DMS 273 (cell line): ENCODE results near the gene NKAIN4.
A peak's percentile ranks its signal among the peaks of the same experiment; 100 is the strongest.

Experiments
- DNase-seq: peaks from one replicate; lab custom pipeline; 2025; ENCODE audit not compliant: unreplicated experiment; lab: John Stamatoyannopoulos, UW

Gene NKAIN4

GRCh38 chr20:63288581-63289251 lies 34.5 kb upstream of the NKAIN4 start:
- DNase-seq, result no peak

- no peak for DNase-seq
Observed at GRCh38 chr20:63287697-63288580, 33.7 kb upstream of the NKAIN4 start.

GRCh38 chr20:63286781-63287696 lies 32.8 kb upstream of the NKAIN4 start:
- DNase-seq, result no peak

- no peak for DNase-seq
Observed at GRCh38 chr20:63285636-63286615, 31.7 kb upstream of the NKAIN4 start.

GRCh38 chr20:63284981-63285524 lies 30.8 kb upstream of the NKAIN4 start:
- no peak for DNase-seq

- DNase-seq, result no peak
Observed at GRCh38 chr20:63284544-63284949, 30.3 kb upstream of the NKAIN4 start.

GRCh38 chr20:63284083-63284440 lies 29.8 kb upstream of the NKAIN4 start:
- no peak for DNase-seq

- DNase-seq, result no peak
Observed at GRCh38 chr20:63283397-63284082, 29.3 kb upstream of the NKAIN4 start.

GRCh38 chr20:63282946-63283345 lies 28.7 kb upstream of the NKAIN4 start:
- DNase-seq, result no peak

- DNase-seq, result no peak
Observed at GRCh38 chr20:63281742-63282665, 27.7 kb upstream of the NKAIN4 start.

- peak; percentile 48 for DNase-seq
Observed at GRCh38 chr20:63280929-63281545, 26.8 kb upstream of the NKAIN4 start.

GRCh38 chr20:63280371-63280770 lies 26.1 kb upstream of the NKAIN4 start:
- DNase-seq, result no peak

GRCh38 chr20:63279931-63280330 lies 25.7 kb upstream of the NKAIN4 start:
- DNase-seq, result no peak

GRCh38 chr20:63278661-63279060 lies 24.4 kb upstream of the NKAIN4 start:
- DNase-seq, result no peak

GRCh38 chr20:63277466-63278272 lies 23.4 kb upstream of the NKAIN4 start:
- no peak for DNase-seq

GRCh38 chr20:63276956-63277355 lies 22.7 kb upstream of the NKAIN4 start:
- no peak for DNase-seq

- DNase-seq, result no peak
Observed at GRCh38 chr20:63275825-63276224, 21.6 kb upstream of the NKAIN4 start.
